H9 (cell line): ENCODE results near the gene ZNF836. TPM values are rescaled to one million over a fixed set of nuclear protein-coding genes. Genes with fewer than 3 reads are reported as not detected.

Experiments
- DNase-seq: peaks from one replicate; pipeline ENCODE4 v3.0.0-alpha.2; 2017
- H2AFZ ChIP-seq: one replicate; pipeline ENCODE4 v1.6.1; 2013; ENCODE audit warnings: mild to moderate bottlenecking, low read length, control low read depth, moderate library complexity
- H2AK5ac ChIP-seq: 2 replicates; pipeline ENCODE4 v1.6.1; 2013; ENCODE audit warnings: low read length, control low read depth, mixed read lengths; ENCODE audit not compliant: insufficient read length
- H2BK120ac ChIP-seq: one replicate; pipeline ENCODE4 v1.6.1; 2013; ENCODE audit warnings: low read depth, mild to moderate bottlenecking, low read length, control low read depth, inconsistent platforms; ENCODE audit not compliant: poor library complexity, severe bottlenecking
- H2BK12ac ChIP-seq: 2 replicates; pipeline ENCODE4 v1.6.1; 2013; ENCODE audit warnings: low read length, control low read depth, mixed read lengths, low read depth; ENCODE audit not compliant: insufficient read length
- H2BK15ac ChIP-seq: 2 replicates; pipeline ENCODE4 v1.6.1; 2013; ENCODE audit warnings: low read depth, low read length, control low read depth
- H2BK20ac ChIP-seq: one replicate; pipeline ENCODE4 v1.6.1; 2013; ENCODE audit warnings: low read depth, mild to moderate bottlenecking, low read length, control low read depth, inconsistent platforms; ENCODE audit not compliant: poor library complexity, severe bottlenecking
- H2BK5ac ChIP-seq: 2 replicates; pipeline ENCODE4 v1.6.1; 2013; ENCODE audit warnings: low read length, control low read depth, mixed read lengths; ENCODE audit not compliant: insufficient read length
- H3K14ac ChIP-seq: 2 replicates; pipeline ENCODE4 v1.6.1; 2013; ENCODE audit warnings: low read length, control low read depth; ENCODE audit not compliant: insufficient read depth
- H3K18ac ChIP-seq: 2 replicates; pipeline ENCODE4 v1.6.1; 2013; ENCODE audit warnings: low read depth, mild to moderate bottlenecking, mixed read lengths, low read length, control low read depth; ENCODE audit not compliant: insufficient read length
- H3K23ac ChIP-seq: 2 replicates; pipeline ENCODE4 v1.6.1; 2013; ENCODE audit warnings: low read length, control low read depth, mixed read lengths, low read depth; ENCODE audit not compliant: insufficient read length
- H3K23me2 ChIP-seq: 2 replicates; pipeline ENCODE4 v1.6.1; 2013; ENCODE audit warnings: low read depth, mild to moderate bottlenecking, mixed read lengths, low read length, control low read depth; ENCODE audit not compliant: insufficient read length, poor library complexity, severe bottlenecking
- H3K27ac ChIP-seq: 2 replicates; pipeline ENCODE4 v1.5.1; 2013; ENCODE audit warnings: low read length, control low read depth, mixed read lengths, low read depth; ENCODE audit not compliant: insufficient read length
- H3K27me3 ChIP-seq: 2 replicates; pipeline ENCODE4 v1.6.1; 2013; ENCODE audit warnings: low read length, control low read depth, inconsistent platforms; ENCODE audit not compliant: insufficient read depth
- H3K4ac ChIP-seq: 2 replicates; pipeline ENCODE4 v1.6.1; 2013; ENCODE audit warnings: low read depth, mild to moderate bottlenecking, control low read depth, inconsistent platforms, low read length, moderate library complexity
- H3K4me1 ChIP-seq: 2 replicates; pipeline ENCODE4 v1.6.1; 2013; ENCODE audit warnings: low read length, control low read depth, inconsistent platforms; ENCODE audit not compliant: insufficient read depth
- H3K4me2 ChIP-seq: 2 replicates; pipeline ENCODE4 v1.6.1; 2013; ENCODE audit warnings: low read length, control low read depth, mixed read lengths; ENCODE audit not compliant: insufficient read length, insufficient read depth
- H3K56ac ChIP-seq: 2 replicates; pipeline ENCODE4 v1.6.1; 2013; ENCODE audit warnings: low read depth, mild to moderate bottlenecking, mixed read lengths, low read length, control low read depth; ENCODE audit not compliant: insufficient read length
- H3K79me1 ChIP-seq: 2 replicates; pipeline ENCODE4 v1.6.1; 2013; ENCODE audit warnings: low read depth, mild to moderate bottlenecking, moderate library complexity, low read length, control low read depth, inconsistent platforms; ENCODE audit not compliant: insufficient read depth, poor library complexity, severe bottlenecking
- H3K79me2 ChIP-seq: 2 replicates; pipeline ENCODE4 v1.6.1; 2013; ENCODE audit warnings: low read length, control low read depth, inconsistent platforms; ENCODE audit not compliant: insufficient read depth
- H3K9ac ChIP-seq: 2 replicates; pipeline ENCODE4 v1.6.1; 2013; ENCODE audit warnings: low read length, control low read depth, mixed read lengths; ENCODE audit not compliant: insufficient read length; ENCODE audit errors: extremely low read depth
- H3K9me3 ChIP-seq: one replicate; pipeline ENCODE4 v1.6.1; 2013; ENCODE audit warnings: low read depth, low read length, inconsistent platforms; ENCODE audit not compliant: control insufficient read depth
- H3T11ph ChIP-seq: one replicate; pipeline ENCODE4 v1.6.1; 2013; ENCODE audit warnings: mild to moderate bottlenecking, low read length, control low read depth, inconsistent platforms
- H4K20me1 ChIP-seq: one replicate; pipeline ENCODE4 v1.6.1; 2013; ENCODE audit not compliant: control insufficient read depth, insufficient read length, insufficient read depth
- H4K5ac ChIP-seq: 2 replicates; pipeline ENCODE4 v1.6.1; 2013; ENCODE audit warnings: low read depth, mild to moderate bottlenecking, mixed read lengths, low read length, control low read depth; ENCODE audit not compliant: insufficient read length
- H4K8ac ChIP-seq: replicated peaks from 2 replicates; pipeline ENCODE4 v1.6.1; 2013; ENCODE audit warnings: low read length, control low read depth, mixed read lengths, low read depth; ENCODE audit not compliant: insufficient read length
- H4K91ac ChIP-seq: 2 replicates; pipeline ENCODE4 v1.6.1; 2013; ENCODE audit warnings: low read depth, mild to moderate bottlenecking, moderate library complexity, mixed read lengths, low read length, control low read depth; ENCODE audit not compliant: insufficient read length
- H3K27ac Mint-ChIP-seq, 3 experiments: 2 replicates in 2 of 3; 3 replicates in 1 of 3; pipeline ENCODE4 v1.8.0; 2020 to 2021; ENCODE audit warnings: mixed read lengths in 3 of 3, mild to moderate bottlenecking in 1 of 3, moderate library complexity in 1 of 3
- H3K27me3 Mint-ChIP-seq: 2 replicates; pipeline ENCODE4 v1.8.0; 2021; ENCODE audit warnings: low read depth, mild to moderate bottlenecking, moderate library complexity, mixed read lengths
- H3K36me3 Mint-ChIP-seq, 3 experiments: 2 replicates in 2 of 3; 3 replicates in 1 of 3; pipeline ENCODE4 v1.8.0; 2020 to 2021; ENCODE audit warnings: low read depth in 3 of 3, mixed read lengths in 3 of 3; ENCODE audit not compliant: insufficient read depth in 1 of 3
- H3K4me1 Mint-ChIP-seq, 2 experiments: 2 replicates each; pipeline ENCODE4 v1.8.0; 2020; ENCODE audit warnings: mixed read lengths in 2 of 2
- H3K4me3 Mint-ChIP-seq, 2 experiments: 2 replicates in 1 of 2; 3 replicates in 1 of 2; pipeline ENCODE4 v1.8.0; 2020 to 2021; ENCODE audit warnings: mild to moderate bottlenecking in 2 of 2, mixed read lengths in 2 of 2, moderate library complexity in 1 of 2
- H3K9me3 Mint-ChIP-seq, 2 experiments: 2 replicates in 1 of 2; 3 replicates in 1 of 2; pipeline ENCODE4 v1.8.0; 2020; ENCODE audit warnings: mild to moderate bottlenecking in 2 of 2, mixed read lengths in 2 of 2, moderate library complexity in 1 of 2
- CTCF ChIP-seq: fragments of 200-600 bp; sonication (generic); conservative IDR thresholded peaks from 3 replicates; pipeline ENCODE4 v1.8.0; 2021; ENCODE audit warnings: antibody characterized with exemption, mild to moderate bottlenecking
- WGBS: extraction: QIAGEN DNeasy Blood & Tissue Kit; methylation state at CpG from one replicate; pipeline ENCODE4 v1.1.7; 2013; ENCODE audit warnings: missing lambda C conversion rate, low lambda C conversion rate, mixed read lengths; ENCODE audit not compliant: insufficient read length; ENCODE audit errors: extremely low coverage; 5-methylcytosine and 5-hydroxymethylcytosine counted together
- total RNA-seq: library from RNA; stranded (reverse); gene quantifications from 2 replicates; pipeline ENCODE4 v1.2.1, GENCODE V29; 2021

The ZNF836 gene
- total RNA-seq, 1 experiment from 2014 or later: 17.4 TPM

GRCh38 chr19:52221031-52221430, 49.6 kb upstream of the ZNF836 start:
- WGBS: no CpG with 5 or more reads among the region's 6 CpGs
- H3K4me1 ChIP-seq: no peaks in the 10 kb centered on the region
- H2BK5ac ChIP-seq: no peak overlapping the region
- no peaks in the 10 kb centered on the region for H3K9me3 ChIP-seq
- no peak overlapping the region for H3K18ac ChIP-seq
- H3K27me3 ChIP-seq: no peaks in the 10 kb centered on the region
- no peak overlapping the region for H4K8ac ChIP-seq
- H2BK20ac ChIP-seq: no peak overlapping the region
- H3K4me1 Mint-ChIP-seq: no peaks in the 10 kb centered on the region
- H3K27me3 Mint-ChIP-seq: no peaks in the 10 kb centered on the region
- no peak overlapping the region for H3K27ac Mint-ChIP-seq
- H3K4me2 ChIP-seq: no peak overlapping the region
- H3K23ac ChIP-seq: no peak overlapping the region
- no peak overlapping the region for H2BK120ac ChIP-seq
- no peak for DNase-seq
- no peak overlapping the region for H2BK12ac ChIP-seq
- H3K4ac ChIP-seq: no peak overlapping the region
- no peak overlapping the region for H4K91ac ChIP-seq
- H3K27ac ChIP-seq: no peak overlapping the region
- H3K36me3 Mint-ChIP-seq: peaks cover 78 to 96% (median 94%) of the 10 kb centered on the region in 3 experiments
- no peak overlapping the region for H2AFZ ChIP-seq
- H3K9ac ChIP-seq: no peak overlapping the region
- no peak overlapping the region for H3K56ac ChIP-seq
- H4K5ac ChIP-seq: no peak overlapping the region
- H3K79me1 ChIP-seq: no peaks in the 10 kb centered on the region
- no peaks in the 10 kb centered on the region for H3K9me3 Mint-ChIP-seq
- no peak for TF ChIP-seq CTCF
- no peaks in the 10 kb centered on the region for H3K23me2 ChIP-seq
- no peak overlapping the region for H2BK15ac ChIP-seq
- no peak overlapping the region for H2AK5ac ChIP-seq
- H3T11ph ChIP-seq: no peak overlapping the region
- H3K14ac ChIP-seq: no peak overlapping the region
- H3K4me3 Mint-ChIP-seq: no peak overlapping the region
- H3K79me2 ChIP-seq: no peaks in the 10 kb centered on the region
- peaks cover 2% of the 10 kb centered on the region for H4K20me1 ChIP-seq
